ENCODE results near the gene PSAPL1.

PSAPL1 gene

GRCh38 chr4:7477695-7478094, 43.0 kb upstream of the PSAPL1 start:
- TF ChIP-seq, protein P1, sequence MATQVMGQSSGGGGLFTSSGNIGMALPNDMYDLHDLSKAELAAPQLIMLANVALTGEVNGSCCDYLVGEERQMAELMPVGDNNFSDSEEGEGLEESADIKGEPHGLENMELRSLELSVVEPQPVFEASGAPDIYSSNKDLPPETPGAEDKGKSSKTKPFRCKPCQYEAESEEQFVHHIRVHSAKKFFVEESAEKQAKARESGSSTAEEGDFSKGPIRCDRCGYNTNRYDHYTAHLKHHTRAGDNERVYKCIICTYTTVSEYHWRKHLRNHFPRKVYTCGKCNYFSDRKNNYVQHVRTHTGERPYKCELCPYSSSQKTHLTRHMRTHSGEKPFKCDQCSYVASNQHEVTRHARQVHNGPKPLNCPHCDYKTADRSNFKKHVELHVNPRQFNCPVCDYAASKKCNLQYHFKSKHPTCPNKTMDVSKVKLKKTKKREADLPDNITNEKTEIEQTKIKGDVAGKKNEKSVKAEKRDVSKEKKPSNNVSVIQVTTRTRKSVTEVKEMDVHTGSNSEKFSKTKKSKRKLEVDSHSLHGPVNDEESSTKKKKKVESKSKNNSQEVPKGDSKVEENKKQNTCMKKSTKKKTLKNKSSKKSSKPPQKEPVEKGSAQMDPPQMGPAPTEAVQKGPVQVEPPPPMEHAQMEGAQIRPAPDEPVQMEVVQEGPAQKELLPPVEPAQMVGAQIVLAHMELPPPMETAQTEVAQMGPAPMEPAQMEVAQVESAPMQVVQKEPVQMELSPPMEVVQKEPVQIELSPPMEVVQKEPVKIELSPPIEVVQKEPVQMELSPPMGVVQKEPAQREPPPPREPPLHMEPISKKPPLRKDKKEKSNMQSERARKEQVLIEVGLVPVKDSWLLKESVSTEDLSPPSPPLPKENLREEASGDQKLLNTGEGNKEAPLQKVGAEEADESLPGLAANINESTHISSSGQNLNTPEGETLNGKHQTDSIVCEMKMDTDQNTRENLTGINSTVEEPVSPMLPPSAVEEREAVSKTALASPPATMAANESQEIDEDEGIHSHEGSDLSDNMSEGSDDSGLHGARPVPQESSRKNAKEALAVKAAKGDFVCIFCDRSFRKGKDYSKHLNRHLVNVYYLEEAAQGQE (IDR thresholded peaks at IDR 0.05; ENCODE audit: low read depth): no peak
- TF ChIP-seq, protein P2, sequence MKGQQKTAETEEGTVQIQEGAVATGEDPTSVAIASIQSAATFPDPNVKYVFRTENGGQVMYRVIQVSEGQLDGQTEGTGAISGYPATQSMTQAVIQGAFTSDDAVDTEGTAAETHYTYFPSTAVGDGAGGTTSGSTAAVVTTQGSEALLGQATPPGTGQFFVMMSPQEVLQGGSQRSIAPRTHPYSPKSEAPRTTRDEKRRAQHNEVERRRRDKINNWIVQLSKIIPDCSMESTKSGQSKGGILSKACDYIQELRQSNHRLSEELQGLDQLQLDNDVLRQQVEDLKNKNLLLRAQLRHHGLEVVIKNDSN (IDR thresholded peaks at IDR 0.05): no peak
- TF ChIP-seq EP300 (IDR thresholded peaks at IDR 0.05; ENCODE audit: borderline replicate concordance): no peak
- no peak for TF ChIP-seq TAF1 (IDR thresholded peaks at IDR 0.05; ENCODE audit: low read depth)
- no peak for TF ChIP-seq NFIC (IDR thresholded peaks at IDR 0.05)

GRCh38 chr4:7476820-7477219, 42.1 kb upstream of the PSAPL1 start:
- TF ChIP-seq NFIC (IDR thresholded peaks at IDR 0.05): no peak

- TF ChIP-seq, protein P1 (IDR thresholded peaks at IDR 0.05; ENCODE audit: low read depth): no peak
- TF ChIP-seq CEBPB (IDR thresholded peaks at IDR 0.05) (no peak), CREB1 (IDR thresholded peaks at IDR 0.05; ENCODE audit: low read depth) (no peak), EP300 (IDR thresholded peaks at IDR 0.05; ENCODE audit: borderline replicate concordance) (no peak), TCF12 (IDR thresholded peaks at IDR 0.05; ENCODE audit: low read depth) (no peak), FOXM1 (IDR thresholded peaks at IDR 0.05; ENCODE audit: borderline replicate concordance, low read depth) (no peak), NFIC (IDR thresholded peaks at IDR 0.05) (no peak), TAF1 (IDR thresholded peaks at IDR 0.05; ENCODE audit: low read depth) (no peak), ZBTB7A (IDR thresholded peaks at IDR 0.05; ENCODE audit: low read depth) (no peak), YY1 (IDR thresholded peaks at IDR 0.05; ENCODE audit: low read depth) (no peak), MAX (IDR thresholded peaks at IDR 0.05) (no peak), EGR1 (IDR thresholded peaks at IDR 0.05) (no peak), TEAD4 (IDR thresholded peaks at IDR 0.05) (no peak), RAD21 (IDR thresholded peaks at IDR 0.05; ENCODE audit: low read depth) (no peak)
- TF ChIP-seq, protein P2 (IDR thresholded peaks at IDR 0.05): no peak
Observed at GRCh38 chr4:7475207-7475606, 40.5 kb upstream of the PSAPL1 start.

DNA sequence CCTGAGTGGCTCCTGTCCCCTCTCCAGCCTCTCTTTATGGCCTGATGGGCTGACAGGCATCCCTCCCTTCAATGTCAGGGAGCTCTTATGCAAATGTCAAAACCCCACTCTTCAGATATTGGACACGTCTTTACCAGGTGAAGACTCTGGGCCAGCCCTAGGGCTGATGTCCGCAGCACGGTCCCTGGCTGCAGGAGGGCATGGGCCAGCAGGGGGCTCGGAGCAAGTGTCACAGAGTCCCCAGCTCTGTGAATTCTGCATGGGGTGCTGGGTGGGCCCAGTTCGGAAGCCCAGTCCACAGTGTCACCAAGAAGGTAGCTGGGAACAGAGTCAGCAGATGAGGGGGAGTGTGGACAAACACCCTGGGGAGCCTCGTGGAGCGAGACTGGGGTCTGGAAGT, 39.6 kb upstream of the PSAPL1 start:
- TF ChIP-seq CREB1 (IDR thresholded peaks at IDR 0.05; ENCODE audit: low read depth): no peak
- TF ChIP-seq RAD21 (IDR thresholded peaks at IDR 0.05; ENCODE audit: low read depth): no peak
- no peak for TF ChIP-seq TEAD4 (IDR thresholded peaks at IDR 0.05)
- TF ChIP-seq CEBPB (IDR thresholded peaks at IDR 0.05): no peak
- TF ChIP-seq TCF12 (IDR thresholded peaks at IDR 0.05; ENCODE audit: low read depth): no peak
- TF ChIP-seq EP300 (IDR thresholded peaks at IDR 0.05; ENCODE audit: borderline replicate concordance): no peak
- TF ChIP-seq ZBTB7A (IDR thresholded peaks at IDR 0.05; ENCODE audit: low read depth): no peak
- no peak for TF ChIP-seq YY1 (IDR thresholded peaks at IDR 0.05; ENCODE audit: low read depth)
- no peak for TF ChIP-seq MAX (IDR thresholded peaks at IDR 0.05)
- TF ChIP-seq, protein P1 (IDR thresholded peaks at IDR 0.05; ENCODE audit: low read depth): no peak
- TF ChIP-seq NFIC (IDR thresholded peaks at IDR 0.05): no peak
- TF ChIP-seq, protein P2 (IDR thresholded peaks at IDR 0.05): no peak
- TF ChIP-seq EGR1 (IDR thresholded peaks at IDR 0.05): no peak
- no peak for TF ChIP-seq TAF1 (IDR thresholded peaks at IDR 0.05; ENCODE audit: low read depth)
- no peak for TF ChIP-seq FOXM1 (IDR thresholded peaks at IDR 0.05; ENCODE audit: borderline replicate concordance, low read depth)

- no peak for TF ChIP-seq FOXM1 (IDR thresholded peaks at IDR 0.05; ENCODE audit: borderline replicate concordance, low read depth)
- TF ChIP-seq CREB1 (IDR thresholded peaks at IDR 0.05; ENCODE audit: low read depth): no peak
- TF ChIP-seq MAX (IDR thresholded peaks at IDR 0.05): no peak
- TF ChIP-seq EP300 (IDR thresholded peaks at IDR 0.05; ENCODE audit: borderline replicate concordance): no peak
Observed at GRCh38 chr4:7473081-7473480, 38.4 kb upstream of the PSAPL1 start.
